Thymus (tissue), 11 donors: Measurements from ENCODE around the gene UBXN10. TPM values are rescaled to one million over a fixed set of nuclear protein-coding genes. Genes with fewer than 3 reads are reported as not detected.

Experiments
- DNase-seq, 9 donors: peaks; one replicate each; pipeline ENCODE4 v3.0.0-alpha.2; 2013; ENCODE audit warnings: low spot score in 9 of 9, low read depth in 6 of 9, missing footprints in 1 of 9
- H3K27ac ChIP-seq, 2 donors: one replicate each; pipeline ENCODE4 v1.5.1; 2013; ENCODE audit warnings: control low read depth in 1 of 2, low read depth in 1 of 2, low read length in 1 of 2, mild to moderate bottlenecking in 1 of 2, moderate library complexity in 1 of 2
- H3K27me3 ChIP-seq, 2 donors: one replicate each; pipeline ENCODE4 v1.5.1; 2013; ENCODE audit warnings: low read length in 1 of 2; ENCODE audit not compliant: control insufficient read depth in 2 of 2, insufficient read depth in 1 of 2
- H3K36me3 ChIP-seq, 2 donors: one replicate each; pipeline ENCODE4 v1.5.1; 2013; ENCODE audit warnings: low read length in 1 of 2, mild to moderate bottlenecking in 1 of 2, moderate library complexity in 1 of 2; ENCODE audit not compliant: control insufficient read depth in 2 of 2, insufficient read depth in 2 of 2
- H3K4me1 ChIP-seq, 2 donors: one replicate each; pipeline ENCODE4 v1.5.1; 2013; ENCODE audit warnings: low read length in 2 of 2; ENCODE audit not compliant: control insufficient read depth in 2 of 2, insufficient read depth in 2 of 2
- H3K4me3 ChIP-seq, 2 donors: one replicate each; pipeline ENCODE4 v1.5.1; 2013; ENCODE audit warnings: low read length in 2 of 2, control low read depth in 1 of 2, mild to moderate bottlenecking in 1 of 2
- H3K9me3 ChIP-seq, 2 donors: one replicate each; pipeline ENCODE4 v1.5.1; 2013; ENCODE audit warnings: low read length in 1 of 2, mild to moderate bottlenecking in 1 of 2; ENCODE audit not compliant: control insufficient read depth in 2 of 2, insufficient read depth in 1 of 2
- WGBS: extraction: QIAGEN DNeasy Blood & Tissue Kit; methylation state at CpG from one replicate; pipeline ENCODE4 v1.1.7; 2013; 5-methylcytosine and 5-hydroxymethylcytosine counted together
- polyA plus RNA-seq: library from polyadenylated mRNA; stranded (reverse); fragments of 200-250 nt; gene quantifications from one replicate; pipeline ENCODE4 v1.2.3, GENCODE V29; 2013
- total RNA-seq: library from RNA; stranded (reverse); fragments of 120-200 nt; gene quantifications from one replicate; pipeline ENCODE4 v1.2.4, GENCODE V29; 2013
- donor health status: healthy.

The UBXN10 gene
- total and polyA plus RNA-seq, 2 donors: 0.24 to 0.50 TPM

DNA sequence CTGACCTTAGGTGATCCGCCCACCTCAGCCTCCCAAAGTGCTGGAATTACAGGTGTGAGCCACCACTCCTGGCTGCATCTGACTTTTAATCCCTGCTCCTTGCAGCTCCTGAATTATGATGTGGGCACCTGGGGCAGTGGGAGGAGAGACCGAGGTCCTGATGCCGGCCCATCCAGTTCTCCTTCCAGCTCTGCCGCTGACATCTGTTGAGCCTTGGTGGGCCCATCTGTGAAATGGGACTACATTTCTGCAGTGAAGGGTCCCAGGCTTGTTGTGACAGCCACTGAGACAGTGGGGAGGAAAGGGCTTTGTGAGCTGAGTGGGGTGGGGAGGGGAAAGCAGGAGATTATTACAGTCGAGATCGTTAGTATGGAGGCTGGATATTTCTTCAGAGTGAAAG is 34.9 kb upstream of the UBXN10 start:
- peaks cover 0 to 5% of the 10 kb centered on the region in 2 donors for H3K27me3 ChIP-seq
- no peak overlapping the region for H3K4me3 ChIP-seq
- 87% methylated on average over 6 of the region's 6 CpGs for WGBS
- H3K9me3 ChIP-seq: no peaks in the 10 kb centered on the region
- H3K4me1 ChIP-seq: peaks cover 5 to 6% of the 10 kb centered on the region in 2 donors
- H3K27ac ChIP-seq: no peak overlapping the region
- H3K36me3 ChIP-seq: no peaks in the 10 kb centered on the region
- no peak for DNase-seq

- no peak overlapping the region for H3K27ac ChIP-seq
- WGBS: 11% methylated on average over 29 of the region's 29 CpGs
- H3K4me3 ChIP-seq: peak overlapping the region in 1 of 2 donors; percentile 36
- DNase-seq: peak; percentile 24 to 73 (median 48)
- no peaks in the 10 kb centered on the region for H3K36me3 ChIP-seq
- H3K27me3 ChIP-seq: peaks cover 0 to 5% of the 10 kb centered on the region in 2 donors
- no peaks in the 10 kb centered on the region for H3K9me3 ChIP-seq
- H3K4me1 ChIP-seq: peaks cover 5 to 6% of the 10 kb centered on the region in 2 donors
Observed at GRCh38 chr1:20151906-20152598, 33.8 kb upstream of the UBXN10 start.

DNA sequence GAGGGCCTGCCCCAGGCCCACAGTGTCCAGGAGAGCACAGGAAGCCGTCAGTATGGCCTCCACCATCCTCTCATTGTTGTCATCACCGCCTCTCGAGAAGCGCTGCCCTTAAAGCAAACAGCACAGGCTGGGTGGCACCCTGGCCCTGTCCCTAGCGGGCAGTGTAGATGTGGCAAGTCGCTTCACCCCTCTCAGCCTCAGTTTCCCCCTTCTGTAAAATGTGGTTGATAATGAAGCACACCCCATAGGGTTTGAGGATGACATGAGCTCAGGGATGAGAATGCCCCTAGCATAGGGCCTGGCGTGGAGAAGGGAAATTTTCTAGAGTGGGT is 33.3 kb upstream of the UBXN10 start:
- no peak for DNase-seq
- peaks cover 5 to 6% of the 10 kb centered on the region in 2 donors for H3K4me1 ChIP-seq
- no peaks in the 10 kb centered on the region for H3K9me3 ChIP-seq
- WGBS: 70% methylated on average over 7 of the region's 7 CpGs
- H3K27ac ChIP-seq: peak overlapping the region in 1 of 2 donors; percentile 36
- peaks cover 0 to 5% of the 10 kb centered on the region in 2 donors for H3K27me3 ChIP-seq
- no peaks in the 10 kb centered on the region for H3K36me3 ChIP-seq
- no peak overlapping the region for H3K4me3 ChIP-seq

GRCh38 chr1:20153000-20153418 is 32.9 kb upstream of the UBXN10 start:
- Histone ChIP-seq H3K4me1 (peaks cover 5 to 6% of the 10 kb centered on the region in 2 donors), H3K27ac (no peak overlapping the region), H3K4me3 (no peak overlapping the region), H3K27me3 (peaks cover 0 to 5% of the 10 kb centered on the region in 2 donors), H3K36me3 (no peaks in the 10 kb centered on the region), H3K9me3 (peaks cover 0 to 1% of the 10 kb centered on the region in 2 donors)
- 68% methylated on average over 6 of the region's 6 CpGs for WGBS
- peak in 1 of 9 donors; percentile 20 for DNase-seq

DNA sequence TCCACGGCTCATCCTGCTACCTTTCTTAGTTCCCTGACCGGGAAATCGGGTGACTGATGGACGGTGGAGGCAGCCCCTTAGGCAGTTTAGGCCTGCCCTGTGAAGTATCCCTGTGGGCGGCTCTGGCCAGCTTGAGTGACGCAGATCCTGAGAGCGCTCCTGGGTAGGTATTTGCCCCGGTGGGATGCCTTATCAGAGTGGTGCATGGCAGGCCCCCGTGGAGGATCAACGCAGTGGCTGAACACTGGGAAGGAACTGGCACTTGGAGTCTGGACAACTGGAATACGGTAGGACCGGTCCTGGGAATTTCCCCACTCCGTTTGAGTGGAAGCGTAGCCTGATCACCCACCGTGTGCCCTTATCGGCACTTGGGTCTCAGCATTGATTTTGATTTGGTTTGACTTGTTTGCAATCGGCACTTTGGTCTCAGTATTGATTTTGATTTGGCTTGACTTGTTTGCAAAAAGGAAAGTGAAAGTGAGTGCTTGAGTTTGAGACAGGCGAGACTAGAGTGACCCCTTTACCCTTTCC is 31.5 kb upstream of the UBXN10 start:
- WGBS: 90% methylated on average over 18 of the region's 18 CpGs
- peaks cover 0 to 5% of the 10 kb centered on the region in 2 donors for H3K27me3 ChIP-seq
- H3K4me3 ChIP-seq: no peak overlapping the region
- H3K4me1 ChIP-seq: peaks cover 5 to 6% of the 10 kb centered on the region in 2 donors
- no peak overlapping the region for H3K27ac ChIP-seq
- no peak for DNase-seq
- H3K36me3 ChIP-seq: no peaks in the 10 kb centered on the region
- peaks cover 0 to 3% of the 10 kb centered on the region in 2 donors for H3K9me3 ChIP-seq

DNA sequence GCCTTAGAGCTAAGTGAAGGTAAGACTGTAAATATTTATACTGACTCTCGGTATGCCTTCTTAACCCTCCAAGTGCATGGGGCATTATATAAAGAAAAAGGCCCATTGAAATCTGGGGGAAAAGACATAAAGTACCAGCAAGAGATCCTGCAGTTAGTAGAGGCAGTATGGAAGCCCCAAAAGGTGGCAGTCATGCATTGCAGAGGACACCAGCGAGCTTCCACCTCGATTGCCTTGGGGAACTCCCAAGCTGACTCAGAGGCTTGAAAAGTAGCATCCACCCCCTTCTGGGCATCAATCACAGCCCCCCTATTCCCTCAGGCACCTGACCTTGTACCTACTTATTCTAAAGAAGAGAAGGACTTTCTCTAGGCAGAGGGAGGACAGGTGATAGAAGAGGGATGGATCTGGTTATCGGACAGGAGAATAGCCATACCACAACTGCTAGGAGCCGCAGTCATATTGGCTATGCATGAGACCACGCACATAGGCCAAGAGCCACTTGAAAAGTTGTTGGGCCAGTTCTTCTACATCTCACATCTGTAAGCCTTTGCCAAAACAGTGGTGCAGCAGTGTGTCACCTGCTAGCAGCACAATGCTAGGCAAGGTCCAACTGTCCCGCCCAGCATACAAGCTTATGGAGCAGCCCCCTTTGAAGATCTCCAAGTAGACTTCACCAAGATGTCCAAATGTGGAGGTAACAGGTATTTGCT is 27.4 kb upstream of the UBXN10 start:
- Histone ChIP-seq H3K36me3 (no peaks in the 10 kb centered on the region), H3K4me1 (no peaks in the 10 kb centered on the region), H3K27ac (no peak overlapping the region), H3K9me3 (peaks cover 10 to 31% of the 10 kb centered on the region in 2 donors), H3K4me3 (no peak overlapping the region), H3K27me3 (no peaks in the 10 kb centered on the region)
- DNase-seq: no peak
- 97% methylated on average over 7 of the region's 7 CpGs for WGBS

- H3K36me3 ChIP-seq: no peaks in the 10 kb centered on the region
- WGBS: 88% methylated on average over 1 of the region's 1 CpG
- H3K9me3 ChIP-seq: peaks cover 10 to 40% of the 10 kb centered on the region in 2 donors
- no peak for DNase-seq
- no peak overlapping the region for H3K4me3 ChIP-seq
- H3K4me1 ChIP-seq: no peaks in the 10 kb centered on the region
- H3K27me3 ChIP-seq: no peaks in the 10 kb centered on the region
- H3K27ac ChIP-seq: no peak overlapping the region
Observed at GRCh38 chr1:20160034-20160433, 25.9 kb upstream of the UBXN10 start.

- Histone ChIP-seq H3K36me3 (no peaks in the 10 kb centered on the region), H3K27me3 (no peaks in the 10 kb centered on the region), H3K27ac (no peak overlapping the region), H3K9me3 (peaks cover 11 to 33% of the 10 kb centered on the region in 2 donors), H3K4me3 (no peak overlapping the region), H3K4me1 (no peaks in the 10 kb centered on the region)
- DNase-seq: no peak
- 85% methylated on average over 15 of the region's 15 CpGs for WGBS
Observed at GRCh38 chr1:20164694-20165202, 21.1 kb upstream of the UBXN10 start.

DNA sequence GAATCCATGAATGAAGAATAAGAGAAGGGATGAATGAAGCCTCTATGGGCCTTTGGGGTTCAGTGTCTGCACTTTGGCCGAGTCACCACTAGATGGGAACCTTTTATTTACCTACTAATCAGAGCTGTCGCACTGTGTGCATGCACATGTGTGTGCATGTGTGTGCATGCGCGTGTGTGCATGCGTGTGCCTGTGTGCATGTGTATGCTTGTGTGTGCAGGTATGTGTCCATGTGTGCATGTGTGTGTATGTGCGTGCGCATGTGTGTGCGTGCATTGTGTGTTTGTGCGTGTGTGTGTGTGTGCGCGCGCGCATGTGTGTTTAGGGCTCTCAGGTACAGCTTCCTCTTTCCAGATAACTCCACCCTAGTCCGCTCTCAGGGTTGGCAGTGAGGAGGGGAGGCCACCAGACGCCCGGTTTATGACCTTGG is 20.4 kb upstream of the UBXN10 start:
- H3K27me3 ChIP-seq: no peaks in the 10 kb centered on the region
- H3K27ac ChIP-seq: no peak overlapping the region
- no peak overlapping the region for H3K4me3 ChIP-seq
- no peaks in the 10 kb centered on the region for H3K4me1 ChIP-seq
- no peaks in the 10 kb centered on the region for H3K36me3 ChIP-seq
- 87% methylated on average over 16 of the region's 16 CpGs for WGBS
- peaks cover 9 to 27% of the 10 kb centered on the region in 2 donors for H3K9me3 ChIP-seq
- DNase-seq: no peak
